ENCODE data around the gene CBX5. TPM values are rescaled to one million over a fixed set of nuclear protein-coding genes. Genes with fewer than 3 reads are reported as not detected.

CBX5 gene
- polyA plus RNA-seq, 1 of the 3 experiments (the other 2 are of a cell fraction) = 11.6 TPM

GRCh38 chr12:54294152-54294952 is 14.4 kb upstream of the CBX5 start:
- Histone ChIP-seq H3K4me1 (ENCODE audit: control insufficient read depth in 1 of 2, insufficient read depth in 2 of 2, low read depth in 1 of 2, low read length in 1 of 2) (peaks cover 0 to 2% of the 10 kb centered on the region in 2 experiments; a peak in 1 of 4 replicates), H3K9ac (no peak overlapping the region), H3K36me3 (replicated peaks in 1 of 2; ENCODE audit: control insufficient read depth in 1 of 2, insufficient read depth in 2 of 2, low read length in 1 of 2) (no peaks in the 10 kb centered on the region), H3K27me3 (ENCODE audit: insufficient read depth) (no peaks in the 10 kb centered on the region), H3K79me2 (ENCODE audit: insufficient read depth) (no peaks in the 10 kb centered on the region), H3K9me3 (no peaks in the 10 kb centered on the region), H3K27ac (ENCODE audit: low read depth in 2 of 2, low read length in 1 of 2) (no peak overlapping the region), H3K9me2 (no peaks in the 10 kb centered on the region), H3F3A (replicated peaks; ENCODE audit: insufficient read depth) (peaks cover 15% of the 10 kb centered on the region), H2AFZ (ENCODE audit: low read depth) (no peak overlapping the region), H3K4me2 (no peak overlapping the region), H4K20me1 (ENCODE audit: insufficient read depth) (no peaks in the 10 kb centered on the region), H3K4me3 (ENCODE audit: low read depth in 2 of 2, low read length in 1 of 2) (peak overlapping the region in 1 of 2 experiments; percentile 40; a peak in 1 of 4 replicates)
- CTCF ChIA-PET = interaction anchor here (0.6 to 9.7 kb wide), 21 partner anchors 8 to 277 kb away, joined by 3 to 86 read pairs (median 4); partner anchors contain the start of gene COPZ1
- POLR2A ChIA-PET = interaction anchor here (3.2 kb wide), 1 partner anchor 14 kb away, joined by 12 read pairs; the partner anchor contains the start of genes CBX5 and HNRNPA1
- WGBS (ENCODE audit: low lambda C conversion rate) = 70% methylated on average over 8 of the region's 9 CpGs
- DNase-seq = peak; percentile 71
- TF ChIP-seq RXRA (IDR thresholded peaks at IDR 0.05; ENCODE audit: borderline replicate concordance, low read depth) = peak; percentile 47; the same call in 1 of the 2 replicates
- no peak for TF ChIP-seq ZBTB33 (IDR thresholded peaks at IDR 0.05; ENCODE audit: borderline replicate concordance, low read depth)
- TF ChIP-seq USF1 (IDR thresholded peaks at IDR 0.05; ENCODE audit: borderline replicate concordance, low read depth) = no peak
- TF ChIP-seq YY1 (IDR thresholded peaks at IDR 0.05; ENCODE audit: low read depth) = no peak
- TF ChIP-seq FOXJ3 (CRISPR knock-in tag; IDR thresholded peaks at IDR 0.05) = no peak
- TF ChIP-seq CTCF (IDR thresholded peaks at IDR 0.05) = peak; percentile 76
- no peak for TF ChIP-seq TAF1 (IDR thresholded peaks at IDR 0.05; ENCODE audit: borderline replicate concordance, low read depth, low read length)
- TF ChIP-seq RAD21 (IDR thresholded peaks at IDR 0.05; ENCODE audit: low read length) = peak; percentile 61
- TF ChIP-seq GATA2 (CRISPR knock-in tag; IDR thresholded peaks at IDR 0.05) = no peak
- TF ChIP-seq SMC3 (IDR thresholded peaks at IDR 0.05; ENCODE audit: low read depth, low read length) = peak; percentile 73
- TF ChIP-seq MXI1 (IDR thresholded peaks at IDR 0.05; ENCODE audit: low read depth, low read length) = no peak

Data from SK-N-SH (cell line).